Natural killer cell (primary cell): Measurements from ENCODE around the gene UBE2G2. TPM values are rescaled to one million over a fixed set of nuclear protein-coding genes. Genes with fewer than 3 reads are reported as not detected.
"Not testable (repeated sequence)": the region's sequence is repeated elsewhere in the genome, so short reads cannot be mapped to it uniquely, and the experiment has no call there.

ENCODE experiments used
- ATAC-seq, 3 donors: fragments of 150-1000 bp in 2 of 3; fragments of 200-7000 bp in 1 of 3; cut with Tn5 transposase; 1 replicate in 1 of 3; 2 replicates in 2 of 3; pipeline ENCODE4 v1.10.0; 2021; ENCODE audit warnings: mild to moderate bottlenecking in 2 of 3, moderate library complexity in 2 of 3
- DNase-seq, 2 donors: peaks; one replicate each; pipeline versions ENCODE4 v3.0.0 to v3.0.0-alpha.2; 2013 to 2021; ENCODE audit warnings: mixed read lengths in 1 of 2
- H3K27ac ChIP-seq: one replicate; pipeline ENCODE4 v1.5.1; 2013; ENCODE audit warnings: mild to moderate bottlenecking, low read length
- H3K27me3 ChIP-seq: one replicate; pipeline ENCODE4 v1.6.1; 2013; ENCODE audit warnings: low read length; ENCODE audit not compliant: control insufficient read depth, insufficient read depth
- H3K36me3 ChIP-seq: one replicate; pipeline ENCODE4 v1.6.1; 2013; ENCODE audit warnings: low read length; ENCODE audit not compliant: control insufficient read depth, insufficient read depth
- H3K4me1 ChIP-seq: one replicate; pipeline ENCODE4 v1.6.1; 2013; ENCODE audit warnings: low read length; ENCODE audit not compliant: control insufficient read depth, insufficient read depth
- H3K4me3 ChIP-seq: one replicate; pipeline ENCODE4 v1.5.1; 2013; ENCODE audit warnings: low read length
- H3K9me3 ChIP-seq: one replicate; pipeline ENCODE4 v1.6.1; 2013; ENCODE audit warnings: low read length; ENCODE audit not compliant: control insufficient read depth, insufficient read depth
- H3K27ac Mint-ChIP-seq, 2 donors: one replicate each; pipeline ENCODE4 v1.8.0; 2022; ENCODE audit warnings: mild to moderate bottlenecking in 2 of 2, mixed read lengths in 2 of 2, moderate library complexity in 1 of 2
- H3K27me3 Mint-ChIP-seq, 2 donors: one replicate each; pipeline ENCODE4 v1.8.0; 2022; ENCODE audit warnings: low read depth in 2 of 2, mixed read lengths in 2 of 2
- H3K36me3 Mint-ChIP-seq: one replicate; pipeline ENCODE4 v1.8.0; 2022; ENCODE audit warnings: mixed read lengths
- H3K4me1 Mint-ChIP-seq, 2 donors: one replicate each; pipeline ENCODE4 v1.8.0; 2022; ENCODE audit warnings: mixed read lengths in 2 of 2
- H3K4me3 Mint-ChIP-seq: one replicate; pipeline ENCODE4 v1.8.0; 2022; ENCODE audit warnings: mild to moderate bottlenecking, moderate library complexity, mixed read lengths
- H3K9me3 Mint-ChIP-seq, 2 donors: one replicate each; pipeline ENCODE4 v1.8.0; 2022; ENCODE audit warnings: mixed read lengths in 2 of 2
- CTCF ChIP-seq: fragments of 200-600 bp; IDR thresholded peaks from one replicate; pipeline ENCODE4 v1.8.0; 2022; ENCODE audit warnings: antibody characterized with exemption
- WGBS: methylation state at CpG from one replicate; pipeline ENCODE4 v1.1.7; 2013; ENCODE audit warnings: missing lambda C conversion rate; ENCODE audit not compliant: insufficient coverage; 5-methylcytosine and 5-hydroxymethylcytosine counted together
- intact Hi-C: fragments of 100-400 bp; cut with micrococcal nuclease; formaldehyde crosslinking; loops from one replicate; pipeline ENCODE4 v1.14.2; 2022
- total RNA-seq, 4 donors: library from RNA; stranded (reverse); fragments of 120-200 nt in 1 of 4; gene quantifications; one replicate each; pipeline versions ENCODE4 v1.2.3 to v1.2.4, GENCODE V29; 2013 to 2022

The UBE2G2 gene
- total RNA-seq, 3 donors from 2014 or later (not counting 1 experiment from before 2014, with no cell fraction given), result 89.1 to 109 (median 107) TPM

- H3K27me3 ChIP-seq, result no peaks in the 10 kb centered on the region
- H3K9me3 Mint-ChIP-seq, result no peaks in the 10 kb centered on the region
- intact Hi-C loops, result no loop called here
- peaks cover 0 to 3% of the 10 kb centered on the region in 2 donors for H3K27me3 Mint-ChIP-seq
- H3K36me3 Mint-ChIP-seq, result no peaks in the 10 kb centered on the region
- H3K4me3 Mint-ChIP-seq, result no peak overlapping the region
- no peak overlapping the region for H3K27ac ChIP-seq
- TF ChIP-seq CTCF, result no peak
- H3K27ac Mint-ChIP-seq, result no peak overlapping the region
- DNase-seq (no peak), ATAC-seq (no peak)
- H3K4me1 ChIP-seq, result peaks cover 3% of the 10 kb centered on the region
- WGBS, result 90% methylated on average over 29 of the region's 29 CpGs
- H3K36me3 ChIP-seq, result no peaks in the 10 kb centered on the region
- H3K9me3 ChIP-seq, result no peaks in the 10 kb centered on the region
- no peak overlapping the region for H3K4me3 ChIP-seq
- peaks cover under 1 to 13% of the 10 kb centered on the region in 2 donors for H3K4me1 Mint-ChIP-seq
Observed at GRCh38 chr21:44834951-44835646, 33.5 kb upstream of the UBE2G2 start.

GRCh38 chr21:44834231-44834950 is 32.8 kb upstream of the UBE2G2 start:
- H3K36me3 Mint-ChIP-seq, result no peaks in the 10 kb centered on the region
- no peak overlapping the region for H3K4me3 Mint-ChIP-seq
- no peaks in the 10 kb centered on the region for H3K9me3 Mint-ChIP-seq
- Histone ChIP-seq H3K9me3 (no peaks in the 10 kb centered on the region), H3K4me1 (peaks cover 7% of the 10 kb centered on the region), H3K27me3 (no peaks in the 10 kb centered on the region), H3K27ac (no peak overlapping the region), H3K4me3 (no peak overlapping the region), H3K36me3 (no peaks in the 10 kb centered on the region)
- H3K27me3 Mint-ChIP-seq, result peaks cover 0 to 3% of the 10 kb centered on the region in 2 donors
- H3K4me1 Mint-ChIP-seq, result peaks cover 8 to 20% of the 10 kb centered on the region in 2 donors
- H3K27ac Mint-ChIP-seq, result no peak overlapping the region
- 86% methylated on average over 26 of the region's 26 CpGs for WGBS
- ATAC-seq, result no peak
- no peak for DNase-seq
- intact Hi-C loops, result no loop called here
- no peak for TF ChIP-seq CTCF

- ATAC-seq, result no peak
- 92% methylated on average over 5 of the region's 5 CpGs for WGBS
- intact Hi-C loops, result no loop called here
- peaks cover 0 to 3% of the 10 kb centered on the region in 2 donors for H3K27me3 Mint-ChIP-seq
- no peaks in the 10 kb centered on the region for H3K9me3 ChIP-seq
- H3K4me3 Mint-ChIP-seq, result no peak overlapping the region
- no peak for TF ChIP-seq CTCF
- no peak overlapping the region for H3K27ac Mint-ChIP-seq
- H3K4me1 Mint-ChIP-seq, result peaks cover 11 to 28% of the 10 kb centered on the region in 2 donors
- peaks cover 12% of the 10 kb centered on the region for H3K4me1 ChIP-seq
- H3K9me3 Mint-ChIP-seq, result no peaks in the 10 kb centered on the region
- no peak overlapping the region for H3K27ac ChIP-seq
- H3K4me3 ChIP-seq, result no peak overlapping the region
- DNase-seq, result no peak
- no peaks in the 10 kb centered on the region for H3K27me3 ChIP-seq
- H3K36me3 ChIP-seq, result no peaks in the 10 kb centered on the region
- H3K36me3 Mint-ChIP-seq, result no peaks in the 10 kb centered on the region
Observed at GRCh38 chr21:44833663-44834062, 32.0 kb upstream of the UBE2G2 start.

- H3K4me3 ChIP-seq, intact Hi-C loops, DNase-seq, H3K27me3 ChIP-seq, H3K4me3 Mint-ChIP-seq, H3K36me3 Mint-ChIP-seq, ATAC-seq, H3K9me3 Mint-ChIP-seq, H3K27ac ChIP-seq, H3K9me3 ChIP-seq, H3K27ac Mint-ChIP-seq, H3K27me3 Mint-ChIP-seq, H3K36me3 ChIP-seq: not testable (repeated sequence)
- peaks cover 12% of the 10 kb centered on the region for H3K4me1 ChIP-seq
- 94% methylated on average over 23 of the region's 23 CpGs for WGBS
- H3K4me1 Mint-ChIP-seq, result peaks cover 17 to 37% of the 10 kb centered on the region in 2 donors
Observed at GRCh38 chr21:44832516-44833255, 31.1 kb upstream of the UBE2G2 start.
